ENCODE measurements around the gene PSMF1. TPM values are rescaled to one million over a fixed set of nuclear protein-coding genes. Genes with fewer than 3 reads are reported as not detected.

The PSMF1 gene
- total and polyA plus RNA-seq, 2 of the 13 experiments (the other 11 are each of a cell fraction or from before 2014, with no cell fraction given): 82.5 to 86.0 TPM

GRCh38 chr20:1178103-1178502 is 59.7 kb downstream of the PSMF1 start (continued):
- no peak for TF ChIP-seq PLSCR1 (CRISPR knock-in tag; IDR thresholded peaks at IDR 0.05; ENCODE audit: borderline replicate concordance)

- FAIRE-seq (no peak), ATAC-seq (no peak), DNase-seq (ENCODE audit: low spot score) (no peak)
- CTCF ChIA-PET (ENCODE audit: low intra/inter-chr PET ratio, low total read pairs): interaction anchor here (1.7 kb wide), 1 partner anchor 34 kb away, joined by 8 read pairs; no protein-coding TSS in a partner anchor
- Histone ChIP-seq H3K4me2 (ENCODE audit: low read depth, low read length) (no peak overlapping the region), H3K36me3 (replicated peaks in 1 of 2; ENCODE audit: control insufficient read depth in 1 of 2, insufficient read depth in 2 of 2, low read length in 2 of 2) (peaks cover 2 to 4% of the 10 kb centered on the region in 2 experiments; a peak in 2 of 5 replicates), H2AFZ (ENCODE audit: low read length) (no peak overlapping the region), H3K27me3 (ENCODE audit: control insufficient read depth in 1 of 2, insufficient read depth in 2 of 2, low read length in 2 of 2) (no peaks in the 10 kb centered on the region), H3K4me1 (ENCODE audit: insufficient read depth, low read length) (peaks cover 15% of the 10 kb centered on the region), H3K9me3 (ENCODE audit: low read length) (no peaks in the 10 kb centered on the region), H3K27ac (ENCODE audit: extremely low read length, insufficient read depth, low read length) (no peak overlapping the region), H4K20me1 (ENCODE audit: insufficient read depth, low read length) (no peaks in the 10 kb centered on the region), H3K79me2 (ENCODE audit: insufficient read depth, low read length) (no peaks in the 10 kb centered on the region), H3K9ac (ENCODE audit: insufficient read depth, low read depth, low read length) (no peak overlapping the region), H3K4me3 (replicated peaks in 1 of 3; ENCODE audit: insufficient read depth in 1 of 3, low read depth in 2 of 3, low read length in 3 of 3) (no peak overlapping the region)
- intact Hi-C loops (cut with micrococcal nuclease; ENCODE audit: unreplicated experiment): no loop called here
- no TSS peak for BruUV-seq (replicated peaks)
- POLR2A ChIA-PET: no interaction called here
- 93% methylated on average over 3 of the region's 3 CpGs for WGBS (ENCODE audit: low lambda C conversion rate)
- in situ Hi-C loops (cut with HindIII; ENCODE audit: extremely low pct_ligation_motif_present, low pct_unique_long_range_greater_than_20kb): no loop called here
- no peak for TF ChIP-seq ZNF333 (CRISPR knock-in tag; IDR thresholded peaks at IDR 0.05; ENCODE audit: borderline replicate concordance)
- no peak for TF ChIP-seq ZNF251 (CRISPR knock-in tag; IDR thresholded peaks at IDR 0.05)
- no peak for TF ChIP-seq PHB2 (IDR thresholded peaks at IDR 0.05; ENCODE audit: partially characterized antibody)
- no peak for TF ChIP-seq ETV6 (CRISPR knock-in tag; conservative IDR thresholded peaks at IDR 0.05)
- TF ChIP-seq GABPB1 (CRISPR knock-in tag; IDR thresholded peaks at IDR 0.05): no peak
- TF ChIP-seq ZBED4 (CRISPR knock-in tag; IDR thresholded peaks at IDR 0.05; ENCODE audit: borderline replicate concordance): no peak
- no peak for TF ChIP-seq ZNF616 (CRISPR knock-in tag; IDR thresholded peaks at IDR 0.05; ENCODE audit: low read depth)
- TF ChIP-seq GMEB1 (CRISPR knock-in tag; IDR thresholded peaks at IDR 0.05; ENCODE audit: borderline replicate concordance): no peak
- TF ChIP-seq ZNF468 (CRISPR knock-in tag; IDR thresholded peaks at IDR 0.05): no peak
- TF ChIP-seq RBAK (CRISPR knock-in tag; IDR thresholded peaks at IDR 0.05): no peak
- no peak for TF ChIP-seq SAFB2 (CRISPR knock-in tag; IDR thresholded peaks at IDR 0.05; ENCODE audit: borderline replicate concordance, low read depth)
- no peak for TF ChIP-seq ZNF772 (CRISPR knock-in tag; IDR thresholded peaks at IDR 0.05)
- TF ChIP-seq ARNT2 (CRISPR knock-in tag; IDR thresholded peaks at IDR 0.05; ENCODE audit: low read depth): no peak
- no peak for TF ChIP-seq ZNF83 (CRISPR knock-in tag; IDR thresholded peaks at IDR 0.05; ENCODE audit: borderline replicate concordance)
- no peak for TF ChIP-seq GPBP1L1 (CRISPR knock-in tag; IDR thresholded peaks at IDR 0.05)
- no peak for TF ChIP-seq FOXA3 (CRISPR knock-in tag; IDR thresholded peaks at IDR 0.05)
Observed at GRCh38 chr20:1178623-1179022, 60.2 kb downstream of the PSMF1 start.
